ENCODE data around the gene CD248. TPM values are rescaled to one million over a fixed set of nuclear protein-coding genes. Genes with fewer than 3 reads are reported as not detected.

The CD248 gene
- total RNA-seq, 1 experiment from 2014 or later, result 2.6 TPM

- DNase-seq (ENCODE audit: low spot score), result peak; percentile 98
- peaks cover 20% of the 10 kb centered on the region for H3K4me1 Mint-ChIP-seq
- ChIA-PET CTCF (interaction anchor here (0.6 to 2.5 kb wide), 28 partner anchors 9 to 401 kb away, joined by 3 to 65 read pairs (median 4); partner anchors contain the start of genes CD248, DPP3, FIBP and RAB1B), POLR2A (interaction anchor here (0.5 to 1.8 kb wide), 11 partner anchors 9 to 178 kb away, joined by 3 to 19 read pairs (median 5); partner anchors contain the start of genes B4GAT1, CD248, PELI3 and RIN1)
- peak; percentile 95 for ATAC-seq
- peak within 1 kb of the TSS; percentile 96 for H3K4me3 Mint-ChIP-seq
- no peaks in the 10 kb centered on the region for H3K36me3 Mint-ChIP-seq
- H3K27ac Mint-ChIP-seq, result peak within 1 kb of the TSS; percentile 96
- H3K27me3 Mint-ChIP-seq (ENCODE audit: low read depth), result peaks cover 37% of the 10 kb centered on the region
- no peaks in the 10 kb centered on the region for H3K9me3 Mint-ChIP-seq
- peak; percentile 53; the same call in 1 of the 2 replicates for TF ChIP-seq MAX (CRISPR knock-in tag; IDR thresholded peaks at IDR 0.05)
- 0 out of 2 replicates have a peak, but pooled peaks have one; percentile 21 for TF ChIP-seq HMGXB4 (CRISPR knock-in tag; IDR thresholded peaks at IDR 0.05)
- 0 out of 2 replicates have a peak, but pooled peaks have one; percentile 4 for TF ChIP-seq HMGA2 (CRISPR knock-in tag; IDR thresholded peaks at IDR 0.05)
- no peak for TF ChIP-seq NR3C1 (CRISPR knock-in tag; conservative IDR thresholded peaks at IDR 0.05; ENCODE audit: low read depth)
- no peak for TF ChIP-seq ZNF317 (CRISPR knock-in tag; IDR thresholded peaks at IDR 0.05; ENCODE audit: borderline replicate concordance, low read depth)
- no peak for TF ChIP-seq ATF2 (CRISPR knock-in tag; IDR thresholded peaks at IDR 0.05; ENCODE audit: borderline replicate concordance, low read depth)
- no peak for TF ChIP-seq ZNF263 (CRISPR knock-in tag; IDR thresholded peaks at IDR 0.05; ENCODE audit: low read depth)
- TF ChIP-seq FOXP1 (CRISPR knock-in tag; IDR thresholded peaks at IDR 0.05; ENCODE audit: borderline replicate concordance), result 0 out of 2 replicates have a peak, but pooled peaks have one; percentile 37
- no peak for TF ChIP-seq ZNF121 (CRISPR knock-in tag; IDR thresholded peaks at IDR 0.05)
- TF ChIP-seq ZNF532 (CRISPR knock-in tag; IDR thresholded peaks at IDR 0.05; ENCODE audit: borderline replicate concordance), result no peak
- TF ChIP-seq ATF3 (CRISPR knock-in tag; conservative IDR thresholded peaks at IDR 0.05), result no peak
- TF ChIP-seq NFYB (CRISPR knock-in tag; conservative IDR thresholded peaks at IDR 0.05; ENCODE audit: low read depth), result peak; percentile 98
- TF ChIP-seq STAT6 (CRISPR knock-in tag; conservative IDR thresholded peaks at IDR 0.05; ENCODE audit: low read depth), result no peak
- TF ChIP-seq ATF1 (CRISPR knock-in tag; IDR thresholded peaks at IDR 0.05), result no peak
- no peak for TF ChIP-seq PRRX2 (CRISPR knock-in tag; IDR thresholded peaks at IDR 0.05)
- no peak for TF ChIP-seq USF2 (CRISPR knock-in tag; IDR thresholded peaks at IDR 0.05)
- TF ChIP-seq AFF4 (CRISPR knock-in tag; IDR thresholded peaks at IDR 0.05; ENCODE audit: borderline replicate concordance), result no peak
- TF ChIP-seq SP1 (CRISPR knock-in tag; conservative IDR thresholded peaks at IDR 0.05), result peak; percentile 78
These were observed 27.9 kb downstream of the CD248 start, which contains the start of gene YIF1A for GRCh38 chr11:66288671-66289547. TSS of gene YIF1A (minus strand) at chr11:66289143. CDS start at chr11:66288985, 158 bp downstream.
